Stimulated activated CD8-positive, alpha-beta memory T cell treated with anti-CD3 and anti-CD28 coated beads, Interleukin-15, amount 100 ng/mL, for 1 hour (primary cell): ENCODE data around the gene TMIGD1.
"Not testable (repeated sequence)": the region's sequence is repeated elsewhere in the genome, so short reads cannot be mapped to it uniquely, and the experiment has no call there.

Experiments
- DNase-seq: peaks from one replicate; pipeline ENCODE4 v3.0.0-alpha.2; 2020; ENCODE audit warnings: low read depth

Gene TMIGD1

DNA sequence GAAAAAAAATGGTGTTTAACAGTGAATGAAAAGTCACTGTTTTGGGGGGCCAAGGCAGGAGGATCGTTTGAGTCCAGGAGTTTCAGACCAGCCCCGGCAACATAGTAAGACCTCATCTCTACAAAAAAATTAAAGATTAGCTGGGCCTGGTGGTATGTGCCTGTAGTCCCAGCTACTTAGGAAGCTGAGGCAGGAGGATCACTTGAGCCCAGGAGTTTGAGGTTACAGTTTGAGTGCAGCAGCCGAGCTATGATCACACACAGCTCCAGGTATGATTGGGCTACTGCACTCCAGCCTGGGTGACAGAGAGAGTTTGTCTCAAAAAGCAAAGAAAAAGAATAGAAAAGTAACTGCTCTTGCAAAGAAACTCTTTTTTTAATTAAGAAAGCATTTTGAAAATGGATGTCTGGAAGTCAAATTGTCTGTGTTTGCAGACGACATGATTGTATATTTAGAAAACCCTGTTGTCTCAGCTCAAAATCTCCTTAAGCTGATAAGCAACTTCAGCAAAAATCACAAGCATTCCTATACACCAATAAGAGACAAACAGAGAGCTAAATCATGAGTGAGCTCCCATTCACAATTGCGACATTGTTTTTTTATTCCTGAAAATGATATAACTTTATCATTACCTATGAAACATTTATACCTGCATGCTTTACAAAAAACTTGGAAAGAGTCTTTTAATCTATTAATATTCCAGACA lies 24.4 kb upstream of the TMIGD1 start:
- DNase-seq, result no peak

DNA sequence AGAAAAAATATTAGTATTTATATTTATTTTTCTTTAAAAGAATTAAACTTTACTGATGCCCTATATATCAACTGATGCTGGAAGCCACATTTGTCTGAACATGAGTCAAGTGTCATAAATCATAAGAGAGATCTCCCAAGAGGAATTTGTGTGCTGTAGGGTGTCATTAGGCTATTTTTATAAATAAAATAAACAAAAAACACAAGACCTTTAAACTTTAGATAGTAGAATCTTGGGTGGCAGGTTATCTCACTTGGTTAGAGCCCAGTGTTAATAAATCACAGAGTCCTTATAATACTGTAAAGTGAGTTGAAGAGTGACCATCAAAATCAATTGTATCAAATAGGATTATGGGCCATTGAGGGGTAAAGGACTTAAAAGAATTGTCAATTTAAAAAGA lies 23.6 kb upstream of the TMIGD1 start:
- DNase-seq, result no peak

DNA sequence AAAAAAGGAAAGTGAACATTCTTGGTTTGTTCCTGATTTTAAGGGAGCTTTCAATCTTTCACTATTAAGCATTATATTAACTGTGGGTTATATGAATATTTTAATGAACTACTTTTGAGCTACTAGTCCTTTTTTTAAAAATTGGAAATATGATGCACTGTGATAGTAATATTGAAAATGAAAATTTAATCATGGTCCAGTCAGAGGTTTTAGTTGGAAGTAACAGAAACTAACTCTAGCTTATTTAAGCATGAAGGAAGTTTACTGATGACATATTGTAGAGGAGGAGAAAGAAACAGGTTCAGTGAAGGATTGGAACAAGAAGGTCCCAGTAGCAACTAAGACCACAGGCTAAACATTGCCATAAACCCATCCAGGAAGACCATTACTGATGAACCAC lies 20.8 kb upstream of the TMIGD1 start:
- DNase-seq, result no peak

DNA sequence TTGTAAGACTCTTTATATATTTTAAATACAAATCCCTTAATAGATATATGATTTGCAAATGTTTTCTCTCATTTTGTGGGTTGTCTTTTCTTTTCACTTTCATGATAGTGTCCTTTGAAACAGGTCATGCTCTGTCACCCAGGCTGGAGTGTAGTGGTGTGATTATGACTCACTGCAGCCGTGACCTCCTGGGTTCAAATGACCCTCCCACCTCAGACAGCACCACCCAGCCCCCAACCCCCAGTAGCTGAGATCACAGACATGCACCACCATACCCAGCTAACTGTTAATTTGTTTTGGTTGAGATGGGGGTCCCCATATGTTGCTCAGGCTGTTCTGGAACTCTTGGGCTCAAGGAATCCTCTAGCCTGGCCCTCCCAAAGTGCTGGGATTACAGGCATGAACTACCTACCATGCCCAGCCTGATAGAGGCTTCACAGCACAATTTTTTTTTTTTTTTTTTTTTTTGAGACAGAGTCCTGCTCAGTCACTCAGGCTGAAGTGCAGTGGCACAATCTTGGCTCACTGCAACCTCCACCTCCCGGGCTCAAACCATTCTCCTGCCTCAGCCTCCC lies 18.5 kb upstream of the TMIGD1 start:
- no peak for DNase-seq

DNA sequence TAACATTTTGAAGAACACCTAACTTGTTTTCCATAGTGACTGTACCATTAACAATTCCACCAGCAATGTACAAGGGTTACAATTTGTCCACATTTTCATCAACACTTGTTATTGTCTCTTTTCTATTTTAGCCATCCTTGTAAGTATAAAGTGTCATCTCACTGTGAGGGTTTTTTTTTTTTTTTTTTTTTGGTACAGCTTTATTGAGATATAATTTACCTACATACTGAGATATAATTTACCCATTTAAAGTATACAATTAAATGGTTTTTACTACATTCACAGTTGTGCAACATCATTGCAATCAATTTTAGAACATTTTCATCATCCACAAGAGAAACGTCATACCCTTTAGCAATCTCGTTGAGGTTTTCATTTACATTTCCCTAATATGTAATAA lies 17.9 kb upstream of the TMIGD1 start:
- no peak for DNase-seq

DNA sequence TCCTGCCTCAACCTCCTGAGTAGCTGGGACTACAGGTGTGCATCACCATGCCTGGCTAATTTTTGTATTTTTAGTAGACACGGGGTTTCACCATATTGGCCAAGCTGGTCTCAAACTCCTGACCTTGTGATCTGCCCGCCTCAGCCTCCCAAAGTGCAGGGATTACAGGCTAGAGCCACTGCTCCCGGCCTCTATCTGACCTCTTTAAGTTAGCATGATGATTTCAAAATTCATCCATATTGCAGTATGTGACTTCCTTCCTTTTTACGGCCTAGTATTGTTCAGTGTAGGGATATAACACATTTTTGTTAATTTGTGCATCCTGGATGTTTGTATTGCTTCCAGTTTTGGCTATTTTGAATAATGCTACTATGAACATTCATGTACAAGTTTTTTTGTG lies 17.4 kb upstream of the TMIGD1 start:
- not testable (repeated sequence) for DNase-seq

DNA sequence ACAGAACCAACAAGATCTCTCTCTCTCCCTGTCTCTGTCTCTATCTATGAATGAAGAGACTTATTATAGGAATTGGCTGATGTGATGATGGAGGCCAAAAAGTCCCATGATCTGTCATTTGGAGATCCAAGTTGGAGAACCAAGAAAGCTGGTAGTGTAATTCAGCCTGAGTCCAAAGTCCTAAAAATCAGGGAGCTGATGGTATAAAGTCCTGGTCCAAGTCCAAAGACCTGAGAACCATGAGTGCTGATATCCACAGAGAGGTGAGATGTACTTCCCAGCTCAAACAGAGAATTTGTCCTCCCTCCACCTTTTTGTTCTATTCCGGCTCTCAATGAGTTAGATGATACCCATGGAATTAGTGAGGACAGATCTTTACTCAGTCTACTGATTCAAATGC lies 15.4 kb upstream of the TMIGD1 start:
- no peak for DNase-seq

DNA sequence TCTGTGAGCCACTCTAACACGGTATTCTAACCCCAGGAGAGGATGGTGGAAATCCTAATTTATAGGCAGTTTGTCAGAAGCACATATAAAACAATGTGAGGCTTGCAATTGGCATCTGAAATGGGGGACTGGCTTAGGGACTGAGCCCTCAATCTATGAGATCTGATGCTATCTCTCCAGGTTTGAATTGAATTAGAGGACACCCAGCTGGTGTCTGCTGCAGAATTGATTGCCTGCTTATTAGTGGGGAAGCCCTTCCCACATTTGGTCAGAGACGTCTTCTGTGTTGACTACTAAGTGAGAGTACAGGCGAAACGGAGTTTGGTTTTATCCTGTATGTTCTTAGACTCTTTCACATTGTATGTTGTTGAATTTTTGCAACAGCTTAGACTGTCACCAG lies 13.6 kb upstream of the TMIGD1 start:
- DNase-seq, result no peak

DNA sequence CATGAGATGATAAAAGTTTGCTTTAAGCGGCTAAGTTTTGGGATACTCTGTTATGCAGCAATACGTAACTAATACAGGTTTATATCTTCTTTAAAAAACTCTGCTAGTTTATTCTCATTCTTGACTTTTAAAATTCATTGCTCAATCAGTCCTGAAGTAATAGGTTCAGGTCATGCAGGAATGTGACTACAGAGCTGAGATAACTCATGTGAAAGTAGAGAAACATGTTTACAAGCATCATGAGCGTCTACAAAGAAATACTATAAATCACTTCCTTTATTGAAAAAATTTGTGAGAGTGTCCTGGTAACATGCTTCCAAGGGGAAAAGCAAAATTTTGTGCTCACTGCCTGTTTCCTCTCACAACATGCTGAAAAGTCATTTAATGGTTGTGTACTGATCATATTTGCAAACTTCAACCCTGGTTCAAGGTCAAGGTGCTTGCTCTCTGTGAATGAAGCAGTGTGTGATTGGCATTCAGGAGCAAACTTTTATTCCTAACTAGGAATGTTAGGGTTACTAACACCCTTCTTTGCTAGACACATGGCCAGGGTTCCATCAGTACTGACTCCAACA lies 12.5 kb upstream of the TMIGD1 start:
- no peak for DNase-seq

DNA sequence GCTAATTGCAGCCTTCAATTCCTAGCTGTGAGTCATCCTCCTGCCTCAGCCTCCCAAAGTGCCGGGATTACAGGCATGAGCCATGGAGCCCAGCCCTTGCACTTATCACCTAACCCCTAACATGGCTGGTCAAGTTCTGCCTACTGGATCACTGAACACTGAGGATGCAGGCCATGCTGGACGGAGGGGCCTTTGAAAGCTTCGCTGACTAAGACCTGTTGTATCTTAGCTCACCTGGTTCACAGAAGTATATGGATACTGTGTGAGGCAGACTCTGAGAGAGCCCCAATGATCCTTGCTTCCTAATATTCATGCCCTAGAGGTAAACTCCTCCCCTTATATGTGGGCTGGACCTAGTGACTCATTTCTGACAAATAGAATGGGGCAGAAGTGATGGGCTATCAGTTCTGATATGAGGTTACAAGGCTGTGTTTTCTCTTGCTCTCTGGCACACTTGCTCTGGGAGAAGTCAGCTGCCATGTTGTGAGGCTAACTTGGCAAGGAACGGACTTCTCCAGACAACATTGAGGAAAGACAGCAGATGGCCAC lies 11.7 kb upstream of the TMIGD1 start:
- no peak for DNase-seq

DNA sequence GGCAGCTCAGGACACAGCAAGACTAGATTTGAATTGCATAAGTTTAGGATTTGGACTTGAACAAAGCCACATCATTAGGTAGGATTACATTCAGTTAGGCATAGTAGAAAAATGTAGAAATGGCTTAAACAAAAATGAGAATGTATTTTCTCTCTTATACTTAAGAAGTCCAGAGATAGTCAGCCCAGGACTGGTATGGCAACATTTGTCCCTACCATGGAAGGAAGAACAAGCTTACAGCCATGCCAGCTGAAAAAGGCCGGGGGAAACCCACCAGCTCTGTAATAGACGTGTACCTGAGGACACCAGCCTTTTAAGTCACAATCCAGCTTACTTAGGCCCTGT lies 11.2 kb upstream of the TMIGD1 start:
- no peak for DNase-seq

DNA sequence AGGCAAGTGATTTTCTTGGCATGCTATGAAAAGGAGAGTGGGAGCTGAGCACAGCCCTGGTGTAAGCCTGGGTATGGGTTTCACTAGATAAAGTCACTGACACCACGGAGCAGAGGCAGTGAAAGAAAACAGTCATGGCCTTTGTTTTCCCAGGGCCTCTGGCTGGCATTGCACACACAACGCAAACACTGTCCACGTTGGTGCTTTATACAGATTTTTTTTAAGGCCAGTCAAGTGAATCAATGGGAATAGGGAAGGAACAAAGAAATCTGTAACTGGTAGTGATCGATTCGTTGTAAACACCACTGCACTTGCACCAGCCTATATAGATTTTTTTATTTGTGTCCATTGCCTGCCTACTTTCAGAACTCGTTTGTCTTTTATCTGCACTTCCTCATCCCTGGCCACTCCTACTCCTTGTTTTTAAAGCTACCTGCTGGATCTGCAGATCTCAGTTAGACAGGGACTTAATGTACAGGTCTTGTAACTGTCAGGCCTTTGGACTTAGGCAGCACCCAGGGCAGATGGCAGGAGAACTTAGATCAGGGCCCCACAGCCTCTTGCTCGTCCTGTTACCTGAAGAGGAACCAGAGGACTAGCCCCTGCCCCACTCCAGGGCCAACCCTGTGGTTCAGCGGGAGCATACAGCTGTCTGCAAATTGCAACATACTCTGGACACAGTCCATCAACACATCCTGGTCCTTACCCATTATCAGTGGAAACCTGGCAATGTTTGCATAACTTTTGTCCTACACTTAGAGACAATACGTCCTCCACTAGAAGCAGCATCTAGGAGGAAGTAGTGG lies 10.6 kb upstream of the TMIGD1 start:
- DNase-seq, result no peak

DNA sequence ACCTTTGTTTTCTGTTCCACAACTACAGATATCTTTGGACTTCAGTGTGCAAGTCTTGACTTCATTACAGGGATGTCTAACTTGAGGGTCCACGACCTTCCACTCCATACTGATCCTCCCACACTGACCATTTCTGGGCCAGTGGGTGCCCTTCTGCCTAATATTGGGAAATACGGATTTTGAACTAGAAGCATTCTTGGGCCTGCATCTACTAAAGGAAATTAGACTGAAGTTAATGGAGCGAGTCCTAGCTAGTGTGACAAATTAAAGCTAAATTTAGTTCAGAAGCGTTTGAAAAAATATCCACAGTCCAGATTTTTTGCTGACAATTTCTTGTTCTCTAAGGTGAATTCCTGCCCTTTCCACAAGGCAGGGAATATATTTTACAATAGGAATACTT lies 9.9 kb upstream of the TMIGD1 start:
- DNase-seq, result no peak

DNA sequence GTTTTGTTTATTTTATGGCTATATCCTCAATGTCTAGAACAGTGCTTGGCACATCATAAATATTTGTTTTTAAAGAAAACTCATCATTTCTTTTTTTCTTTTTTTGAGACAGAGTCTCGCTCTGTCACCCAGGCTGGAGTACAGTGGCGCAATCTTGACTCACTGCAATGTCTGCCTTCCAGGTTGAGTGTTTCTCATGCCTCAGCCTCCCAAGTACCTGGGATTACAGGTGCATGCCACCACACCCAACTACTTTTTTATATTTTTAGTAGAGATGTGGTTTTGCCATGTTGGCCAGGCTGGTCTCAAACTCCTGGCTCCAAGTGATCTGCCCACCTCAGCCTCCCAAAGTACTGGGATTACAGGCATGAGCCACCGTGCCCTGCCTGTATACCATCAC lies 9.4 kb upstream of the TMIGD1 start:
- not testable (repeated sequence) for DNase-seq

DNA sequence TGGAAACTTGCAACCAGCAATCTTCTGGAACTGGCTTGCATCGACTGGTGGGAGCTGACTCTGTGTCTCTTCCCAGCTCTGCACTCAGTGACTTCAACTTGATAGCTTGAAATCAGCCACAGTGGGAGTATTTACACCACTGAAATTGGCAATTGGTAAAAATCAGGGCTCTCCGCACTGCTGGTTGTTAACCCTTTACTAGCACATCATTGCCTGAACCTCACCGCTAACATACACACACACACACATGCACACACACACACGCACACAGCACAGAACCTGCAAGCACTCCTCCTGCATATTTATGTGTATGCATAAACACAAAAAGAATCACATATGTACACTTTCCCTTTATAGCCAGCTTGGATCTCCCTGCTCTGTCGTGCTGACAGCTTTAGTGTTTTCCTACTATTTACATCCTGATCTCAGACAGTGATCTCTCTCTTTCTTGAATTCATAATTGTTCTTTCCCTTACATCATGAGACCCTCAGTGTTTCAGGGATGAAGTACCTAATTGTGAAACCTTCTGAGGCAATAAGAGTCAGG lies 7.9 kb upstream of the TMIGD1 start:
- DNase-seq, result no peak

DNA sequence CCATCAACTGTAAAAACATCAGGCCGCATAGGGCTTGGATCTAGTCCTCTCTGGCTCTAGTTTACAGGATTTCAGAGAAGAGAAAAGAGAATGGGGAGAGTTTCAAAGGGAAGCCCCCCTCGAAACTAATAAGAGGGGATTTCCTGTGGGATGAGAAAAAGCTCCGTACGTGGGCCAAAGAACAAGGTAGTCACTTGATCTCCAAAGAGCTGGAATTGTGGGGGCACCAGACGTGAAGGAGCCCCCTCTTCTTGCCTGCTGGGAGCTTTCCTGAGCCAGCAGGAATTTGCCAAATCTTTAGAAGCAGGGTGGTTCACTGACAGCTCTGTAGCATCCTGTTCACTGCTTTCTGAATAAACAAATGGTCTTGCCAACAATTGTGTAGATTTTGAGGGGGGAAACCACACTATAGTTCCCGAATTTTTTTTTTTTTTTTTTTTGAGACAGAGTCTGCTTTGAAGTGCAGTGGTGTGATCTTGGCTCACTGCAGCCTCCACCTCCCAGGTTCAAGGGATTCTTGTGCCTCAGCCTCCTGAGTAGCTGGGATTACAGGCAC lies 7.0 kb upstream of the TMIGD1 start:
- DNase-seq, result no peak

DNA sequence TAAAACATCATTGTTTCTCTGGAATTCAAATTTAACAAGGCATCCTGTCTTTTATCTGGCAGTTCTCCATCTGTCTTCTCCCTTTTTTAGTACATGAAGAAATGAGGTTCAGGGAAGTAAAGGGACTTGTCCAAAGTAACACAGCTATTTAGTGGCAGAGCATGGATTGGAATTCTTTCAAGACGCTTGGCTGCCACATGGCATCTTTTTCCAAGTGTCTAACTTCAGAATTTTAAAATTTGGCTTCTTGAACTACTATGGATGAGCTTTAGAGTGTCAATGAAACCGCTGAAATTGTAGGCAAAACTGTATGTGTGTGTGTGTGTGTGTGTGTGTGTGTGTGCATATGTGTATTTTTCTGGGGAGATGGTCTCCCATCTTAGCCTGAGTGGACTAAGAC lies 5.2 kb upstream of the TMIGD1 start:
- no peak for DNase-seq

DNA sequence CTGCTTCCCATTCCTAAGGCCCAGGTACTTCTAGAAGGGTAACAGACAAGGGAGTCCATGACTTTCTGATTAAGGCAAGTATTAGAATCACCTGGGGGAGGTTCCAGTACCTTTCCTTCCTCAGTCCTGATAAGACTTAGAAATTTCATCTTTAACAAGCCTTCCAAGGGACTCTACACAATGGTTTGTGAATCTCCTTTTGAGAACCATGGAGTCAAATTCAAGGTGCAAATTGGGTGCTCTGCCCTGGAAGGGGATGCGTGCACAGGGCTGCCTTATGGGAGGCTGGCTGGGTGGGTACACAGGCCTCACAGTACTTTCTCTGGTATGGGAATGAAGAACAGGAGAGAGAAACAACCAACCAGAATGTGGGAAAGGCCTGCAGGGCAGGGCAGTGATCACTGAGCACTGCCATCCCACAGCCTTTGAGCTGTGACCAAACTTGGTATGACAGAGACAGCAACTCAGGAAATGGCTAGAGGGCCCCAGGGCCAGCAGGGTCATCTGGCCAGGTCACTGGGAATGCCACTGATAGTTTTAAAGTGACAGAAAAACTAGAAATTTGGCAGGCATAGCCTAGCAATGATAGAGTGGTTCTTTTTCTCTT lies 3.6 kb upstream of the TMIGD1 start:
- no peak for DNase-seq

DNA sequence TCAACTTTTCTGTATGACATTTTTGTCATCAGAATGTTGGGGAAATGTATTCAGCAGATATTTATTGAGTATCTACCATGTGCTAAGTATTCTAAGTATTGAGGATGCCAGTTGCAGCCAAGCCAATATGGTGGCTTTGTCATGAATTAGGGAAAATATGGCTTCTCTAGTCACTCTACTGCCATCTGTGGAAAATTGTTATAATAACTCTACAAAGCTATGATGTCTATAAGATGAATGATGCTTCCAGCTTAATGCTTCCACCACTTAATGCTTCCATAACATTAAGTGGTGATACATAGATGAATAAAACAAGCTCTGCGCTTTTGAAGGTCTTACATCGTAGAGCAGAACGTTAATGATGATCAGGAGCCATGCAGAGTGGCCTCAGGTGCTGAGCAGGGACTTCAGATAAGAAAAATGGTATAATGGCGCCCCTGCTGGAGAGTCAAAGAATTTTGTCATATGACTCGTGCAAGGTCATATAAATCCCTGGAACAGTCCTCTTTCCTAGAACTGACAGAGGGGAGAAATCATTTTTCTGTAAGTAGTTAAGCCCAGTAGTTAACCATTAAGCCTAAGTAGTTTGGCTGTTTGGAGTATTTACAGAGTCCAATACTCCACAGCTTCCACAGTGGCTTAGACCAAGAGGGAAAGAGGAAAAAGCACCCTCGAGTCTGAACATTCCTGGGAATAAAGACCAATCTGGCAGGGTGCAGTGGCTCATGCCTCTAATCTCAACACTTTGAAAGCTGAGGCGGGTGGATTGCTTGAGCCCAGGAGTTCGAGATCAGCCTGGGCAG lies 2.7 kb upstream of the TMIGD1 start:
- DNase-seq, result peak; percentile 38

DNA sequence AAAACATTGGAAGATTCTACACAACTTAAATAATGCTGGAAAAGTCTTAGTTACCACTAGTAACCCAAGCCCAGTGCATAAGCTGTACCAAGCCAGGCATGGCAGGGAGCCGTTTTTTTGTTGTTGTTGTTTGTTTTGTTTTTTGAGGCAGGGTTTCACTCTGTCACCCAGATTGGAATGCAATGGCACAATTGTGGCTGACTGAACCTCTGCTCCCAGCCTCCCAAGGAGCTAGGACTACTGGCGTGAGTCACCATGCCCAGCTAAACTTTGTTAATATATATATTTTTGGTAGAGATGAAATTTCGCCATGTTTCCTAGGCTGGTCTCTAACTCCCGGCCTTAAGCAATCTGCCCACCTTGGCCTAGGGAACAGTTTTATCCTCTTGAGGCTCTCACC lies 564 bp upstream of the TMIGD1 start:
- DNase-seq, result no peak

DNA sequence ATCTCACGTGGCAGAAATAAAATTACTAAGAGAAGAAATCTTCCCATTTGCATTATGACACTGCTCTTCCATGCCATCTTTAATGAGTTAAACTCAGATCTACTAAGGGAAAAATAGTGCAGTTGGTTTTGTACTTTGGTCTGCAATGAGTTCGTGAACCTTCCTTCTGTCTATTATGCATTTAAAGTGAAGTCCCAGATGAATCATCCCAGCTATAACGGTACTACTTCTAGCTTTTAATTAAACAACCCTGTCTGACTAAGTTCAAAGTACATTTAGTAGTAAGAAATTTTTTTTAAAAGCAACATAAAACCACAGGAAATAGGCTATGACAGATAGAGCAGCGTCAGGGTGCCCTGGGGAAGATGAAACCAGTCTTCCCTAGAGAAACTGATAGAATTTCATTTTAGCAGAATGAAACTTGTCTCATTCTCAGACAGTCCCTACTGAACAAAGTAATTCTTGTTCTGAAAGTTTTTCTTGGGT lies 1.8 kb downstream of the TMIGD1 start:
- no peak for DNase-seq
